Endodermal cell (in vitro differentiated cells): ENCODE measurements around the gene SEMA5A. TPM values are rescaled to one million over a fixed set of nuclear protein-coding genes. Genes with fewer than 3 reads are reported as not detected.

Experiments used
- DNase-seq: peaks from one replicate; pipeline ENCODE4 v3.0.0-alpha.2; 2017
- H3K27ac ChIP-seq: 2 replicates; pipeline ENCODE4 v1.5.1; 2013; ENCODE audit warnings: mild to moderate bottlenecking, low read depth, low read length, moderate library complexity
- H3K27me3 ChIP-seq: 2 replicates; pipeline ENCODE4 v1.6.1; 2013; ENCODE audit warnings: mild to moderate bottlenecking, low read length, moderate library complexity; ENCODE audit not compliant: insufficient read depth, control insufficient read depth, poor library complexity, severe bottlenecking
- H3K36me3 ChIP-seq: 2 replicates; pipeline ENCODE4 v1.7.0; 2013; ENCODE audit warnings: mild to moderate bottlenecking, low read length, moderate library complexity; ENCODE audit not compliant: control insufficient read depth, insufficient read depth
- H3K4me1 ChIP-seq: one replicate; pipeline ENCODE4 v1.7.0; 2013; ENCODE audit warnings: low read length; ENCODE audit not compliant: control insufficient read depth, insufficient read depth
- H3K4me3 ChIP-seq: 2 replicates; pipeline ENCODE4 v1.5.1; 2013; ENCODE audit warnings: mild to moderate bottlenecking, low read length, moderate library complexity
- H3K9ac ChIP-seq: 2 replicates; pipeline ENCODE4 v1.6.1; 2013; ENCODE audit warnings: mild to moderate bottlenecking, low read length, moderate library complexity; ENCODE audit not compliant: poor library complexity, severe bottlenecking; ENCODE audit errors: extremely low read depth
- H3K9me3 ChIP-seq: 2 replicates; pipeline ENCODE4 v1.6.1; 2013; ENCODE audit warnings: mild to moderate bottlenecking, low read length, moderate library complexity; ENCODE audit not compliant: control insufficient read depth
- H3K27ac Mint-ChIP-seq: 2 replicates; pipeline ENCODE4 v1.8.0; 2020; ENCODE audit warnings: mixed read lengths
- H3K27me3 Mint-ChIP-seq: 2 replicates; pipeline ENCODE4 v1.8.0; 2021; ENCODE audit warnings: mild to moderate bottlenecking, mixed read lengths; ENCODE audit not compliant: insufficient read depth
- H3K36me3 Mint-ChIP-seq: 2 replicates; pipeline ENCODE4 v1.8.0; 2020; ENCODE audit warnings: low read depth, mixed read lengths
- H3K4me1 Mint-ChIP-seq: 2 replicates; pipeline ENCODE4 v1.8.0; 2020; ENCODE audit warnings: mixed read lengths
- H3K4me3 Mint-ChIP-seq: 2 replicates; pipeline ENCODE4 v1.8.0; 2020; ENCODE audit warnings: mild to moderate bottlenecking, moderate library complexity, mixed read lengths
- H3K9me3 Mint-ChIP-seq: 2 replicates; pipeline ENCODE4 v1.8.0; 2020; ENCODE audit warnings: mild to moderate bottlenecking, mixed read lengths
- CTCF ChIP-seq: fragments of 200-600 bp; sonication (generic); conservative IDR thresholded peaks from 2 replicates; pipeline ENCODE4 v1.5.0; 2021; ENCODE audit warnings: antibody characterized with exemption, mild to moderate bottlenecking
- WGBS, 2 experiments: methylation state at CpG; one replicate each; pipeline versions ENCODE4 v1.1.5 to v1.1.7; 2013; ENCODE audit warnings: missing lambda C conversion rate in 2 of 2, mixed read lengths in 1 of 2; ENCODE audit not compliant: insufficient coverage in 1 of 2, insufficient read length in 1 of 2; 5-methylcytosine and 5-hydroxymethylcytosine counted together
- total RNA-seq, 2 donors: library from RNA; stranded (reverse); fragmentation: NEBNext Ultra II Directional in 1 of 2; extraction: Animal tissue kit (Norgen Biotek cat#: 25700) in 1 of 2; gene quantifications; 2 replicates in 1 of 2; 3 replicates in 1 of 2; pipeline ENCODE4 v1.2.1, GENCODE V29; 2021

The SEMA5A gene
- total RNA-seq, 2 donors from 2014 or later = 46.8 to 77.8 TPM

GRCh38 chr5:9507974-9508373, 37.9 kb downstream of the SEMA5A start:
- H3K9me3 Mint-ChIP-seq = no peaks in the 10 kb centered on the region
- no peak overlapping the region for H3K27ac Mint-ChIP-seq
- H3K27ac ChIP-seq = no peak overlapping the region
- H3K4me3 Mint-ChIP-seq = no peak overlapping the region
- peaks cover 62% of the 10 kb centered on the region for H3K36me3 ChIP-seq
- no peaks in the 10 kb centered on the region for H3K27me3 ChIP-seq
- TF ChIP-seq CTCF = no peak
- H3K36me3 Mint-ChIP-seq = peaks cover 14% of the 10 kb centered on the region
- no peaks in the 10 kb centered on the region for H3K4me1 ChIP-seq
- H3K4me3 ChIP-seq = no peak overlapping the region
- H3K27me3 Mint-ChIP-seq = no peaks in the 10 kb centered on the region
- DNase-seq = no peak
- no peaks in the 10 kb centered on the region for H3K9me3 ChIP-seq
- no peak overlapping the region for H3K9ac ChIP-seq
- 95 to 100% methylated on average over 4 to 6 of the region's 6 CpGs for WGBS, 2 experiments
- H3K4me1 Mint-ChIP-seq = no peaks in the 10 kb centered on the region

GRCh38 chr5:9505225-9505624, 40.6 kb downstream of the SEMA5A start:
- DNase-seq = no peak
- Mint-ChIP-seq H3K27ac (no peak overlapping the region), H3K27me3 (no peaks in the 10 kb centered on the region), H3K4me1 (no peaks in the 10 kb centered on the region), H3K36me3 (peaks cover 14% of the 10 kb centered on the region), H3K9me3 (no peaks in the 10 kb centered on the region), H3K4me3 (no peak overlapping the region)
- Histone ChIP-seq H3K4me1 (no peaks in the 10 kb centered on the region), H3K9me3 (no peaks in the 10 kb centered on the region), H3K36me3 (peaks cover 53% of the 10 kb centered on the region), H3K4me3 (no peak overlapping the region), H3K27ac (no peak overlapping the region), H3K27me3 (no peaks in the 10 kb centered on the region), H3K9ac (no peak overlapping the region)
- TF ChIP-seq CTCF = no peak
- WGBS, 2 experiments = 98 to 100% methylated on average over 1 to 2 of the region's 2 CpGs

- 92% methylated on average over 1 of the region's 1 CpG; no CpG with 5 or more reads in 1 of the 2 experiments for WGBS, 2 experiments
- H3K9me3 ChIP-seq = no peaks in the 10 kb centered on the region
- H3K36me3 ChIP-seq = peaks cover 33% of the 10 kb centered on the region
- no peaks in the 10 kb centered on the region for H3K9me3 Mint-ChIP-seq
- TF ChIP-seq CTCF = no peak
- H3K4me1 Mint-ChIP-seq = peaks cover 2% of the 10 kb centered on the region
- no peaks in the 10 kb centered on the region for H3K4me1 ChIP-seq
- DNase-seq = no peak
- H3K27ac ChIP-seq = no peak overlapping the region
- no peak overlapping the region for H3K4me3 Mint-ChIP-seq
- no peak overlapping the region for H3K27ac Mint-ChIP-seq
- H3K9ac ChIP-seq = no peak overlapping the region
- no peak overlapping the region for H3K4me3 ChIP-seq
- H3K27me3 ChIP-seq = no peaks in the 10 kb centered on the region
- H3K36me3 Mint-ChIP-seq = peaks cover 3% of the 10 kb centered on the region
- H3K27me3 Mint-ChIP-seq = no peaks in the 10 kb centered on the region
These were observed 43.0 kb downstream of the SEMA5A start for GRCh38 chr5:9502864-9503263.
